GM12878 (cell line): Measurements from ENCODE around the gene SFSWAP. TPM values are rescaled to one million over a fixed set of nuclear protein-coding genes. Genes with fewer than 3 reads are reported as not detected.
A peak's percentile ranks its signal among the peaks of the same experiment; 100 is the strongest.

ENCODE experiments used
- ATAC-seq: fragments of 200-7000 bp; cut with Tn5 transposase; 3 replicates; pipeline ENCODE4 v1.9.1; 2020; ENCODE audit warnings: mild to moderate bottlenecking, moderate library complexity
- BruUV-seq: library from RNA; stranded (reverse); fragments of 400-500 nt; replicated peaks from 2 replicates; lab custom pipeline; 2021; lab: Mats Ljungman, UMichigan
- CTCF ChIA-PET: fragments of 300-600 bp; sonication (Branson Sonifier 250); formaldehyde crosslinking; extraction: SDS; loops from one replicate; lab custom pipeline; 2021; ENCODE audit warnings: inconsistent platforms; lab: Yijun Ruan, JAX
- POLR2A ChIA-PET: fragments of 350-600 bp; formaldehyde crosslinking; extraction: SDS; loops from one replicate; lab custom pipeline; 2021; ENCODE audit warnings: inconsistent platforms; lab: Charles Lee
- RAD21 ChIA-PET: fragments of 300-600 bp; sonication (Branson Sonifier 250); formaldehyde crosslinking; loops from one replicate; lab custom pipeline; 2023; ENCODE audit warnings: antibody characterized with exemption; ENCODE audit not compliant: unreplicated experiment; lab: Charles Lee
- SMC1A ChIA-PET: fragments of 300-600 bp; sonication (Branson Sonifier 250); formaldehyde crosslinking; loops from one replicate; lab custom pipeline; 2023; ENCODE audit not compliant: unreplicated experiment, uncharacterized antibody; lab: Charles Lee
- DNase-seq: peaks from one replicate; pipeline ENCODE4 v3.0.0-alpha.2; 2011; ENCODE audit warnings: low read depth, low spot score
- FAIRE-seq: peaks from 3 replicates; lab custom pipeline; 2011; peaks lifted over from hg19 to GRCh38; lab: Jason Lieb, UNC
- H2AFZ ChIP-seq: 2 replicates; pipeline ENCODE4 v1.6.0; 2011; ENCODE audit warnings: low read depth, low read length, control low read depth; ENCODE audit not compliant: control insufficient read depth
- H3K27ac ChIP-seq: 2 replicates; pipeline ENCODE4 v1.5.1; 2011; ENCODE audit warnings: control low read depth; ENCODE audit not compliant: control insufficient read depth, insufficient read depth
- H3K27me3 ChIP-seq, 2 experiments: replicated peaks in 1 of 2; 2 replicates each; pipeline versions ENCODE4 v1.6.0 to v1.6.1; 2011; ENCODE audit warnings: low read length in 1 of 2; ENCODE audit not compliant: control insufficient read depth in 2 of 2, insufficient read depth in 2 of 2
- H3K36me3 ChIP-seq, 2 experiments: 2 replicates each; pipeline ENCODE4 v1.5.1; 2011; ENCODE audit warnings: low read length in 1 of 2; ENCODE audit not compliant: control insufficient read depth in 2 of 2, insufficient read depth in 2 of 2
- H3K4me1 ChIP-seq: 2 replicates; pipeline ENCODE4 v1.6.1; 2011; ENCODE audit warnings: mild to moderate bottlenecking, low read length, moderate library complexity, mixed read lengths; ENCODE audit not compliant: control insufficient read depth, insufficient read depth
- H3K4me2 ChIP-seq: 2 replicates; pipeline ENCODE4 v1.6.0; 2011; ENCODE audit warnings: control low read depth; ENCODE audit not compliant: control insufficient read depth, insufficient read depth
- H3K4me3 ChIP-seq: fragments of 200-600 bp; sonication (generic); 2 replicates; pipeline ENCODE4 v1.5.1; 2016
- H3K79me2 ChIP-seq: 2 replicates; pipeline ENCODE4 v1.6.0; 2011; ENCODE audit warnings: low read length; ENCODE audit not compliant: control insufficient read depth, insufficient read depth
- H3K9ac ChIP-seq: 2 replicates; pipeline ENCODE4 v1.8.0; 2011; ENCODE audit warnings: low read length, control low read depth, mixed read lengths; ENCODE audit not compliant: control insufficient read depth, insufficient read depth
- H3K9me3 ChIP-seq: replicated peaks from 3 replicates; pipeline ENCODE4 v1.5.1; 2011; ENCODE audit warnings: mild to moderate bottlenecking, low read length; ENCODE audit not compliant: control insufficient read depth, insufficient read depth
- H4K20me1 ChIP-seq: 2 replicates; pipeline ENCODE4 v1.6.0; 2011; ENCODE audit not compliant: control insufficient read depth, insufficient read depth
- EP300 ChIP-seq, 2 experiments: fragments of 150-350 bp in 1 of 2; IDR thresholded peaks; 2 replicates each; pipeline ENCODE4 v1.6.1; 2011 to 2012; ENCODE audit warnings: low read depth in 2 of 2, low read length in 2 of 2, borderline replicate concordance in 1 of 2, improper control_type of control experiment in 1 of 2, inconsistent platforms in 1 of 2; ENCODE audit not compliant: control insufficient read depth in 1 of 2
- MEF2B ChIP-seq: fragments of 450-650 bp; IDR thresholded peaks from 2 replicates; pipeline ENCODE4 v1.6.1; 2018; ENCODE audit warnings: mild to moderate bottlenecking, moderate library complexity; ENCODE audit not compliant: partially characterized antibody, poor library complexity, severe bottlenecking
- PAX5 ChIP-seq: IDR thresholded peaks from 2 replicates; pipeline ENCODE4 v1.6.1; 2011; ENCODE audit warnings: low read depth, low read length, borderline replicate concordance
- ZBTB11 ChIP-seq: fragments of 450-650 bp; formaldehyde crosslinking; IDR thresholded peaks from 2 replicates; pipeline ENCODE4 v1.5.0; 2022; ENCODE audit warnings: mild to moderate bottlenecking, missing genetic modification characterization
- ZZZ3 ChIP-seq: IDR thresholded peaks from 2 replicates; pipeline ENCODE4 v1.6.1; 2011; ENCODE audit warnings: low read depth; ENCODE audit not compliant: control insufficient read depth, insufficient read length
- WGBS: methylation state at CpG from one replicate; pipeline ENCODE4 v1.1.6; 2016; ENCODE audit warnings: low lambda C conversion rate; ENCODE audit not compliant: insufficient replicate concordance, insufficient coverage; ENCODE audit errors: missing lambda C conversion rate; 5-methylcytosine and 5-hydroxymethylcytosine counted together
- in situ Hi-C: fragments of 300-500 bp; cut with MboI; formaldehyde crosslinking; loops from 9 replicates; pipeline ENCODE4 v1.14.3; 2018; ENCODE audit warnings: mixed read lengths
- intact Hi-C: fragments of 100-400 bp; cut with micrococcal nuclease; formaldehyde crosslinking; loops from one replicate; pipeline ENCODE4 v1.14.2; 2022; ENCODE audit not compliant: unreplicated experiment
- polyA plus RNA-seq, 11 experiments: library from polyadenylated mRNA; depleted of rRNA in 4 of 11; unstranded in 6 of 11; stranded (reverse) in 5 of 11; fragments of >200 nt; fragmentation: Nextera tagmentation in 4 of 11; fragmentation: Illumina TruSeq in 1 of 11; extraction: Ambion mirVana in 4 of 11; extraction: Trizol in 1 of 11; gene quantifications; 1 replicate in 1 of 11; 2 replicates in 10 of 11; pipeline versions ENCODE4 v1.2.1 to v1.2.3, GENCODE V29; 2011 to 2016; ENCODE audit warnings: inconsistent platforms in 2 of 11, missing spikeins in 2 of 11, low read depth in 1 of 11
- total RNA-seq, 4 experiments: library from RNA; depleted of rRNA in 3 of 4; stranded (reverse); fragments of >200 nt in 3 of 4; fragmentation: Illumina TruSeq in 1 of 4; extraction: Trizol in 1 of 4; gene quantifications; 2 replicates each; pipeline versions ENCODE4 v1.2.1 to v1.2.3, GENCODE V29; 2013 to 2021

Gene SFSWAP
- total and polyA plus RNA-seq, 10 of the 15 experiments (the other 5 are each of a cell fraction or from before 2014, with no cell fraction given), result 1.8 to 48.6 (median 25.0) TPM

GRCh38 chr12:131766382-131767107 is 55.7 kb downstream of the SFSWAP start:
- no peak overlapping the region for H3K4me3 ChIP-seq

More at GRCh38 chr12:131766382-131767107, 55.7 kb downstream of the SFSWAP start:
- BruUV-seq, result no TSS peak
- Histone ChIP-seq H3K9ac (no peak overlapping the region), H3K79me2 (no peaks in the 10 kb centered on the region), H2AFZ (no peak overlapping the region), H3K27me3 (no peaks in the 10 kb centered on the region), H3K27ac (no peak overlapping the region), H3K4me2 (no peak overlapping the region), H3K36me3 (peaks cover 18 to 20% of the 10 kb centered on the region in 2 experiments), H4K20me1 (no peaks in the 10 kb centered on the region), H3K9me3 (no peaks in the 10 kb centered on the region), H3K4me1 (peaks cover 9% of the 10 kb centered on the region)
- TF ChIP-seq MEF2B (peak; percentile 42), ZZZ3 (no peak), PAX5 (peak; percentile 57; the same call in 1 of the 2 replicates), EP300 (IDR thresholded peaks at IDR 0.05; ENCODE audit: borderline replicate concordance in 1 of 2, control insufficient read depth in 1 of 2, low read depth in 2 of 2, low read length in 2 of 2) (no peak), ZBTB11 (CRISPR knock-in tag) (no peak)
- WGBS, result 22% methylated on average over 13 of the region's 17 CpGs
- intact Hi-C loops (no loop called here), in situ Hi-C loops (no loop called here)
- ChIA-PET CTCF (interaction anchor here (0.7 kb wide), 1 partner anchor 56 kb away, joined by 3 read pairs; the partner anchor contains the start of gene SFSWAP), SMC1A (no interaction called here), RAD21 (no interaction called here), POLR2A (no interaction called here)
- FAIRE-seq (no peak), DNase-seq (no peak), ATAC-seq (peak; percentile 55)
